GM12874 (cell line): ENCODE data around the gene GRIN3B.

Experiments
- CTCF ChIP-seq: IDR thresholded peaks from 2 replicates; pipeline ENCODE4 v1.5.1; 2011; ENCODE audit warnings: low read depth, mild to moderate bottlenecking, control low read depth, low read length, moderate library complexity; ENCODE audit not compliant: insufficient read depth

Gene GRIN3B

GRCh38 chr19:955803-956765, 44.1 kb upstream of the GRIN3B start:
- no peak for TF ChIP-seq CTCF

- no peak for TF ChIP-seq CTCF
Measured at GRCh38 chr19:956766-957440, 43.3 kb upstream of the GRIN3B start.

- no peak for TF ChIP-seq CTCF
Measured at GRCh38 chr19:958967-959855, 41.0 kb upstream of the GRIN3B start.

- no peak for TF ChIP-seq CTCF
Measured at GRCh38 chr19:960020-960419, 40.2 kb upstream of the GRIN3B start.

GRCh38 chr19:960601-960938, 39.6 kb upstream of the GRIN3B start:
- TF ChIP-seq CTCF: no peak

GRCh38 chr19:961866-962620, 38.2 kb upstream of the GRIN3B start:
- no peak for TF ChIP-seq CTCF
